GM13977 (cell line): ENCODE measurements around the gene R3HDM4.

ENCODE experiments used
- DNase-seq: peaks from one replicate; pipeline ENCODE4 v3.0.0; 2012; ENCODE audit warnings: low spot score
- CTCF ChIP-seq: IDR thresholded peaks from 2 replicates; pipeline ENCODE4 v1.5.1; 2012; ENCODE audit warnings: mild to moderate bottlenecking, control low read depth; ENCODE audit not compliant: insufficient read depth; ENCODE audit errors: extremely low read depth, missing control alignments
- in situ Hi-C: fragments of 300-500 bp; cut with MboI; formaldehyde crosslinking; loops from one replicate; pipeline ENCODE4 v1.12.0; 2022; ENCODE audit warnings: low sequenced_read_pairs, low pct_unique_long_range_greater_than_20kb, mixed read lengths, inconsistent platforms; ENCODE audit not compliant: unreplicated experiment

Gene R3HDM4

GRCh38 chr19:920051-920864 is 7.2 kb upstream of the R3HDM4 start:
- in situ Hi-C loops, result loop anchor here (5.0 to 10.0 kb wide), 2 partner anchors 55 to 62 kb away; partner anchors contain the start of gene WDR18
- TF ChIP-seq CTCF, result peak; percentile 14
- DNase-seq, result peak; percentile 85

GRCh38 chr19:919199-920050 is 6.4 kb upstream of the R3HDM4 start:
- in situ Hi-C loops, result loop anchor here (5.0 to 10.0 kb wide), 2 partner anchors 55 to 63 kb away; partner anchors contain the start of gene WDR18
- DNase-seq, result peak; percentile 59

GRCh38 chr19:918481-919198 is 5.6 kb upstream of the R3HDM4 start:
- no peak for DNase-seq
- TF ChIP-seq CTCF, result no peak
- in situ Hi-C loops, result no loop called here

More at GRCh38 chr19:919199-920050, 6.4 kb upstream of the R3HDM4 start:
- TF ChIP-seq CTCF, result no peak

GRCh38 chr19:918152-918437 is 5.1 kb upstream of the R3HDM4 start:
- in situ Hi-C loops, result no loop called here
- DNase-seq, result no peak
- TF ChIP-seq CTCF, result no peak

GRCh38 chr19:917323-918151 is 4.5 kb upstream of the R3HDM4 start, which contains the start of gene KISS1R:
Gene KISS1R (plus strand): TSS chr19:917333. CDS start chr19:917503, 170 bp downstream.
- peak; percentile 81 for TF ChIP-seq CTCF
- in situ Hi-C loops, result no loop called here
- DNase-seq, result peak; percentile 85
